ENCODE data around the gene CRAMP1.

Gene CRAMP1

DNA sequence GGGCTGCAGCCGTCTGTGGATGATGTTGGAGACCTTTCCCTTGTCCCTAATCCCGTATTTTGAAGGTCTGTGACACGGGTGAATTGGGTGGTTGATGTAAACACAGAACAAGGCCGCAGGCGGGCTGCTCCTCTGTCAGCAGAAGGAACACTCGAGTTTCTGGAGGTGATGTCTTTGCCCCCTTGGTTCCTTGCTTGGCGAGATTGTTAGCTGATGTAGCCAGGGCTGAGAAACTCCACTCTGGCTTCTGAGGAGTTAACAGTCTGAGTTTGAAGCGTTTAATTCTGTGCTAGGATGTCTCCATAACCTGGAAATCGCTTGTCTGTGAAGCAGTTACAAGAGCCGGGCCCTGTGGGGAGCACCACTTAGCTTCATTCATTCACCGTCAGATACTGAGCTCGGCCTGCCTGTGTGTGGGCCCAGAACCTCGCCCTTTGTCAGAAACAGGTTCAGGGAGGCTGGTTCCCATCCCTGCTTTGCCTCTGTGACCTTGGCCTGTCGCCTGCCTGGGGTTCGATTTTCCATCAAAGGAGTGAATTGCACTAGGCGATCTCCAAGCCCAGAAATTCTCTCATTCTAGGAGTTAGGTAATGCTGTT, 95.1 kb downstream of the CRAMP1 start:
- H3K4me3 ChIP-seq (ENCODE audit: low read depth, low read length), result peak overlapping the region; percentile 95
- DNase-seq (ENCODE audit: low read depth), result no peak

DNA sequence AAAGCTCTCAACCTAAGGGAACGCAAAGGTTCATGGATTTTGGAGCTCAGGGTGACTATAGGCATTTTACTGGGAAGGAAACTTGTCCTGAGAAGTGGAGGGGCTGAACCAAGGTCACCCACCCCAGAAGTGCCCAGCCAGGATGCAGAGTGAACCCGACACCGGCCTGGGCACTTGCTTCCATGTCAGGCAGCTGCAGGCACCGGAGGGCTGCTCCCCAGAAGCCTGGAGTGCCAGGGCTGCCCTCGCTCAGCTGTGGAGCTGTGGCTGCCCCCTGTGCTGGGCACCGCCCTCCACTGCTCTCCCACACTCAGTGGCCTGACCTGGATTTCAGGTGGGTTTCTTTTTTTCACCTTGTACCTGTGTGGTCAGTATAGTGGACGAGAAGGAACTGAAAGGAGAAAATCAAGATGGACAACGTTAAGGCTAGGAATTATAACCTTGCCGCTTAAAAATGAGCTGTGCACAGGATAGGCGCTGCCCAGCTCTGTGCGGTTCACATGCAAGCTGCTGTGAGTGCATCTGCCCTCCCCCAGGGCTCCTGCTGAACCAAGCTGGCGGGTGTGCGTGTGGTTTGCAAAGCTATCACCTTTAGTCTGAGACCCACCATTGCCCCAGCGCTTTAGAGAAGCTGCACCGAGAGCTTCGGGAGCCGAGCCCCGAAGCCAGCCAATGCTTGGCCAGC, 96.1 kb downstream of the CRAMP1 start:
- TF ChIP-seq, protein P1, sequence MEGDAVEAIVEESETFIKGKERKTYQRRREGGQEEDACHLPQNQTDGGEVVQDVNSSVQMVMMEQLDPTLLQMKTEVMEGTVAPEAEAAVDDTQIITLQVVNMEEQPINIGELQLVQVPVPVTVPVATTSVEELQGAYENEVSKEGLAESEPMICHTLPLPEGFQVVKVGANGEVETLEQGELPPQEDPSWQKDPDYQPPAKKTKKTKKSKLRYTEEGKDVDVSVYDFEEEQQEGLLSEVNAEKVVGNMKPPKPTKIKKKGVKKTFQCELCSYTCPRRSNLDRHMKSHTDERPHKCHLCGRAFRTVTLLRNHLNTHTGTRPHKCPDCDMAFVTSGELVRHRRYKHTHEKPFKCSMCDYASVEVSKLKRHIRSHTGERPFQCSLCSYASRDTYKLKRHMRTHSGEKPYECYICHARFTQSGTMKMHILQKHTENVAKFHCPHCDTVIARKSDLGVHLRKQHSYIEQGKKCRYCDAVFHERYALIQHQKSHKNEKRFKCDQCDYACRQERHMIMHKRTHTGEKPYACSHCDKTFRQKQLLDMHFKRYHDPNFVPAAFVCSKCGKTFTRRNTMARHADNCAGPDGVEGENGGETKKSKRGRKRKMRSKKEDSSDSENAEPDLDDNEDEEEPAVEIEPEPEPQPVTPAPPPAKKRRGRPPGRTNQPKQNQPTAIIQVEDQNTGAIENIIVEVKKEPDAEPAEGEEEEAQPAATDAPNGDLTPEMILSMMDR (IDR thresholded peaks at IDR 0.05; ENCODE audit: control insufficient read depth, extremely low read depth, insufficient read depth), result no peak
- DNase-seq (ENCODE audit: low read depth), result no peak
- H3K4me3 ChIP-seq (ENCODE audit: low read depth, low read length), result no peak overlapping the region

More for the DNA sequence above, 95.1 kb downstream of the CRAMP1 start:
- TF ChIP-seq, protein P1 (IDR thresholded peaks at IDR 0.05; ENCODE audit: control insufficient read depth, extremely low read depth, insufficient read depth), result no peak

DNA sequence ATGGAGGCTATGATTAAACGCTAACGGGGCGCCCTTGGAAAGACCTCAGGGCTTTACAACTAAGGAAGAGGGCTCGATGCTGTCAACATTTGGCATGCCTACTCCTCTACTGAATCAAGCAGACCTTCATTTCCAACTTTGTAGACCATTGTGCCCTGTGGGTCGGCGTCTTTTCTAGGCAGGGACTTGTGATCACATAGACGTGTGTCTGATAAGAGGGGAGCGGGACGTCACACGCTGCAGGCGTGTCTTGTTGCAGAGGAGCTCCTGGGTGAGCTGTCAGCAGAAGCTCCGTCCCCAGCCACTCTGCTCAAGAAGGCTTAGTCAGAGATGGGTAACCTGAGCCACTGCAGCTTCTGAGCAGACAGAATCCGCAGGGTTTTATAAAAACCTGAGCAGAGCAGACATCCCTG, 96.6 kb downstream of the CRAMP1 start:
- no peak overlapping the region for H3K4me3 ChIP-seq (ENCODE audit: low read depth, low read length)
- TF ChIP-seq, protein P1 (IDR thresholded peaks at IDR 0.05; ENCODE audit: control insufficient read depth, extremely low read depth, insufficient read depth), result no peak
- no peak for DNase-seq (ENCODE audit: low read depth)

DNA sequence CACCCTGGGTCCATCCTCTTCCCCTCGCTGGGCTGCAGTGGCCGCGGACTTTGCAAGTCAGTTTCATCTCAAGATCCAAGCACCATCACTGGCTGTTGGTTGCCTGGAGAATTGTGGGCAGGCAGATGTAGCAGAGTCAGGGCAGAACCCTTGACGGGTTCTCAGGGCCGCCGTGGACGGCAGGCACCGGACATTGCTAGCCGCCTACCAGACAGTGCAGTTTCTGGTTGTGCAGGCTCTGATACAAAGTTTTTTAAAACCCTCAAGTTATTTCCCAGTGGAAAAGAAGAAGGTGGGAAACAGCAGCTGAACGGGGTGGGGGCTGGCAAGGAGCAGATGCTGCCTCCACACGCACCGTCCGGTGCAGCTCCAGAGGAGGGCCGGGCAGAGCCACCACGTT, 97.2 kb downstream of the CRAMP1 start:
- TF ChIP-seq, protein P1 (IDR thresholded peaks at IDR 0.05; ENCODE audit: control insufficient read depth, extremely low read depth, insufficient read depth), result no peak
- DNase-seq (ENCODE audit: low read depth), result no peak
- no peak overlapping the region for H3K4me3 ChIP-seq (ENCODE audit: low read depth, low read length)

DNA sequence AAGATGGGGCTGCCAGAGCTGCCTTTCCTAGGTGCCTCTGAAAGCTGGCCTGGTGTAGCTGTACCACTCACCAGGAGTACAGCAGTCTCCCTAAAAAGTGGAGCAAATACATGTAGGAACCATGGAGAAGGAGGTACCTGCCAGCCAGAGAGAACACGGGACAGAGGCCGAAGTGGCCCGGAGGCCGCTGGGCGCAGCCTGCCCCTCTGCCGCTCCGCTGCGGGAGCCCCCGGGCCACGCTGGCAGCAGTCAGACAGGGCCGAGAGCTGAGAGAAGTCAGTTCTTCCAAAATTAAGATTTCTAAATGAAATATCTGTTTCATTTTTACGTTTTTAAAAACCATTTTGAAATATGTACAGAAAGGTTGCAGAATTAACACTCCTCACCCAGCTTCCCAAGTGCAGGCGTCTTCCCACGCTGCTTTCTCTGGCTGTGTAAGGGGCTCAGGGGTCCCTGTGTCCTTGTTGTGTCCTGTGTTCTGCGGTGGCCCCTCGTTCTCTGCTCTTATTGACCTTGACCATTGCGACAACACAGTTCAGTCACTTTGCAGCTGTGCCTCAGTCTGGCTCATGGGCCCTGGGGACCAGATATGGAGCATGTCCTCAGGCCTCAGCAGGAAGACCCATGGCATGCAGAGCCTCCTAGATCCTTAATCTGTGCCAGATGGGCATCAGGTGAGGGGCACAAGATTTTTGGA, 98.8 kb downstream of the CRAMP1 start:
- no peak overlapping the region for H3K4me3 ChIP-seq (ENCODE audit: low read depth, low read length)
- DNase-seq (ENCODE audit: low read depth), result no peak
- TF ChIP-seq, protein P1 (IDR thresholded peaks at IDR 0.05; ENCODE audit: control insufficient read depth, extremely low read depth, insufficient read depth), result no peak

DNA sequence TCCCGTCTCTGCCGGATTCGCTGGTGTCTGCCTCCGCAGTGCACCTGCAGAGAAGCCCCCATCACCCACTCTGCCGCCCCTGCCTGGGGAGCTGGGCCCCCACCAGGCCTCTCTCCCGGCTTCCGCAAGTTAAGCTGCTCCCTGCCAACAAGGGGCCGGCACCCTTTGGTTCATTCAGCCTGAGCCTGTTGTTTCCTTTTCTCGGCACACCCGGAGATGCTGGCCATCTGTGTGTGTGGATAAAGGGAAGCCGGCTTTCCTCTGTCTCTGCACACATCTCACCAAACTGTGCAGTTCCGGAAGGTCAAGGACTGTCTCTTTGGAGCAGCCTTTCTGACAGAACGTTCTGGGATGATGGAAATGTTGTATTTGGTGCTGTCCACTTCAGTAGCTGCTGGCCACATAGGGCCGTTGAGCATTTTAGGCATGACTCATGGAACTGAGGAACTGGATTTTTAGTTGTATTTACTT, 100.7 kb downstream of the CRAMP1 start:
- TF ChIP-seq, protein P1 (IDR thresholded peaks at IDR 0.05; ENCODE audit: control insufficient read depth, extremely low read depth, insufficient read depth), result no peak
- H3K4me3 ChIP-seq (ENCODE audit: low read depth, low read length), result no peak overlapping the region
- no peak for DNase-seq (ENCODE audit: low read depth)

Data from LNCaP clone FGC (cell line).